Peyer's patch (tissue), 4 donors: ENCODE results near the gene DDI2. TPM values are rescaled to one million over a fixed set of nuclear protein-coding genes. Genes with fewer than 3 reads are reported as not detected.
"Not testable (repeated sequence)": the region's sequence is repeated elsewhere in the genome, so short reads cannot be mapped to it uniquely, and the experiment has no call there.

Source experiments
- DNase-seq, 3 donors: peaks; one replicate each; pipeline ENCODE4 v3.0.0-alpha.2; 2017 to 2019
- H3K27ac ChIP-seq, 4 donors: fragments of 200-600 bp; sonication (generic); one replicate each; pipeline ENCODE4 v1.5.1; 2016 to 2019
- H3K27me3 ChIP-seq, 2 donors: fragments of 200-600 bp; sonication (generic); one replicate each; pipeline ENCODE4 v1.5.1; 2019
- H3K36me3 ChIP-seq, 3 donors: fragments of 200-600 bp; sonication (generic); one replicate each; pipeline ENCODE4 v1.5.1; 2016 to 2019
- H3K4me1 ChIP-seq, 4 donors: fragments of 200-600 bp; sonication (generic); one replicate each; pipeline ENCODE4 v1.5.1; 2016 to 2019
- H3K4me3 ChIP-seq, 4 donors: fragments of 200-600 bp; sonication (generic); 1 replicate in 3 of 4; 2 replicates in 1 of 4; pipeline ENCODE4 v1.5.1; 2016 to 2019; ENCODE audit warnings: mild to moderate bottlenecking in 1 of 4
- H3K9me3 ChIP-seq, 4 donors: fragments of 200-600 bp; sonication (generic); one replicate each; pipeline ENCODE4 v1.5.1; 2016 to 2019; ENCODE audit warnings: mild to moderate bottlenecking in 1 of 4
- CTCF ChIP-seq, 6 experiments: fragments of 450-650 bp in 4 of 6; fragments of 200-600 bp in 2 of 6; sonication (generic) in 1 of 6; IDR thresholded peaks; one replicate each; pipeline ENCODE4 v1.5.1; 2017 to 2019; ENCODE audit warnings: antibody characterized with exemption in 6 of 6, mild to moderate bottlenecking in 3 of 6, moderate library complexity in 1 of 6
- POLR2A ChIP-seq, 2 donors: fragments of 450-650 bp; IDR thresholded peaks; one replicate each; pipeline ENCODE4 v1.5.1; 2017; ENCODE audit warnings: antibody characterized with exemption in 2 of 2, mild to moderate bottlenecking in 2 of 2, moderate library complexity in 2 of 2
- total RNA-seq, 4 donors: library from RNA; depleted of rRNA; stranded (reverse); fragments of >200 nt; gene quantifications; one replicate each; pipeline ENCODE4 v1.1.0, GENCODE V29; 2016

The DDI2 gene
- total RNA-seq, 4 donors from 2014 or later = 56.0 to 97.1 (median 68.5) TPM

DNA sequence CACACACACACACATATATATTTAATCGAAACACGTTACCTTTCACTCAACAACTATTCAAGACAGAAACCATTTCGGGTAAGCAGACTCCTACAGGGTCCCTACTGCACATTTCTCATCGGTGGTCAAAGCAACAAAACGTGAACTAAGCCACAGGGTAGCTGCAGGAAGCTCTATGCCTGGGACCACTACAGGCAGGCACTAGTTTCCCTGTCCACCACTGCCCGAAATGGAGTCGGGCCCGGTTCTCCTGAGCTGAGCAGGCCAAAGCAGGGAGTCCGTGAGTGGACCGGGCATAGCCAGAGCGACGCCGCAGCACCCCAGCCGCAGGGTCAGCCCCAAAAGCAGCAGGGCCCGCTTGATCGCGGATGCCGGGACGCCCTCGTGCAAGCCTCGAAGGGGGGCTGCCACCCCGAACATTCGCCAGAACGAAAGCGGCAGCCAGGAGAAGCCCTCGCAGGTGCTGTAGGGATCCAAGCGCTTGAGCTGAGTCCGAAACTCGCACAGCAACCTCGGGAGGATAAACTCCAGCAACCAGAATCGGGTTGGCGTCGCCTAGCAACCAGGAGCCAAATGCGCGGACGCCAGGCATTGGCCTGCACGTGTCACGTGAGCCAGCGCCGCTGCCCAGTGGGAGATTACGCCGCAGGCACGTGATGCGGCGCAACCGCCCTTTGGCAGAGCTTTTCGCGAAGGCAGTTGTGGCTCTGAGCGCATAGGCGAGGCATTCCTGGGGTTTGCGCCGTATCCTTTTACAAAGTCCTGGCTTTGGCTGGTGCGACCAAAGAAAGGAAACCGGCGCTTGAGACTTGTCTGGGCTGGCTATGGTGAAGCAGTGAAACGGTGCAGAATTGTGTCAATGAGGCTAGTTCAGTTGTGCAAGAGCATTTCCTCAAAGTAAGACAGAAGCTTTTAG, 13.9 kb upstream of the DDI2 start:
- Histone ChIP-seq H3K4me3 (peak overlapping the region; percentile 51 to 93 (median 70)), H3K27me3 (no peaks in the 10 kb centered on the region), H3K27ac (peak overlapping the region; percentile 50 to 84 (median 72)), H3K4me1 (peaks cover 0 to 10% (median 0%) of the 10 kb centered on the region in 4 donors), H3K36me3 (no peaks in the 10 kb centered on the region), H3K9me3 (no peaks in the 10 kb centered on the region)
- DNase-seq = peak; percentile 97 to 98 (median 98)
- TF ChIP-seq POLR2A (IDR thresholded peaks at IDR 0.05) = peak in 1 of 2 donors; percentile 73
- no peak for TF ChIP-seq CTCF (IDR thresholded peaks at IDR 0.05)

DNA sequence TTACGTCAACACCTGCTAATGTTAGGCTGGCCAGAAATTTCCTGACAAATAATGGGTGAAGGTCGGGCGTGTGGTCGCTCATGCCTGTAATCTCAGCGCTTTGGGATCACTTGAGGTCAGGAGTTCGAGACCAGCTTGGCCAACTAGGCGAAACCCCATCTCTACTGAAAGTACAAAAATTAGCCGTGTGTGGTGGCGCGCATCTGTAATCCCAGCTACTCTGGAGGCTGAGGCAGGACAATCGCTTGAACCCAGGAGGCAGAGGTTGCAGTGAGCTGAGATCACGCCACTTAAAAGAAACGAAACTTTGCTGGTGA, 13.3 kb upstream of the DDI2 start:
- H3K36me3 ChIP-seq = not testable (repeated sequence)
- H3K4me3 ChIP-seq = peak overlapping the region; percentile 51 to 93 (median 70)

GRCh38 chr1:15604400-15604799, 12.9 kb upstream of the DDI2 start:
- H3K4me3 ChIP-seq, H3K27ac ChIP-seq: not testable (repeated sequence)

More for the DNA sequence above, 13.3 kb upstream of the DDI2 start:
- Histone ChIP-seq H3K4me1 (peaks cover 0 to 10% (median 0%) of the 10 kb centered on the region in 4 donors), H3K27ac (peak overlapping the region; percentile 50 to 84 (median 72))
- not testable (repeated sequence) for H3K27me3 ChIP-seq, H3K9me3 ChIP-seq, DNase-seq
- TF ChIP-seq POLR2A (IDR thresholded peaks at IDR 0.05) = peak in 1 of 2 donors; percentile 6

DNA sequence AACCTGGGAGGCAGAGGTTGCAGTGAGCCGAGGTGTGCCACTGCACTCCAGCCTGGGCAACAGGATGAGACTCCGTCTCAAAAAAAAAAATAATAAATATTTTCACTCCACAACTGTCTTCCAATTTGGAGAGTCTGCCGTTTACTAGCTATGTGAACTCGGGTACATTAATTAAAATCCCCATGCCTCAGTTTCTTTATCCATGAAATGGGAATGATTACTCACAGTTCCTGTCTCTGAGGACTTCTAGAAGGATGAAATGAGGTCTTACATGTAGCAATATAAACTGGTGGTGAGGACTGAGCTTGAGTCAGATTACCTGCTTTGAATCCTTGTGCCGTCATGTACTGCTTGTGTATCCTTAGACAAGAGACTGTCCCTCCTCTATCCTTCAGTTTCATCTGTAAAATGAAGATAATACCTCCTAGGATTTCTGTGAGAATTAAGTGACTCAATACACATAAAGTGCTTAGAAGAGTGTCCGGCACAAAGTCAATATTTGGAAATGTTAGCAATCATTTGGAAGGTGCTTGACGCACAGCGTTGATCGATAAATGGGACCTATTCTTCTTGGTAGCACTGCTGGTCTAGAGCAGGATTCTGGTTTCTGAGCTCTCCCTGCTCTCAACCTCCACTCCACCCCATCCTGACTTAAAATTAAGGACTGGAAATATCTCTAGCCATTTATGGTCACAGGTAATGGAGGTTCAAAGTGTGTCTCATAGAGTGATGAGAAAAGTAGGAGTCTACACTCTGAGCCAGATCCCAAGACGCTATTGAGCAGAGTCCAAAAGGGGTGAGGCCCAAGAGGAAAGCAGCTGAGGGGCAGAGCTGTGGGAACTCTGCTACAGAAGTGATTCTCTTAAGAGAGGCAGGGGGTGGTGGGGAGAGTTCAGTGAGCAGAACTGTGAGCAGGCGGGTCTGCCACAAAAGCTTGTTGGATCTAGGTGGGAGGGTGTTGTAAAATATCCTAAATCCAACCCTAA, 11.6 kb upstream of the DDI2 start:
- Histone ChIP-seq H3K27ac (peak overlapping the region in 1 of 4 donors; percentile 39), H3K36me3 (no peaks in the 10 kb centered on the region), H3K4me1 (peaks cover 0 to 10% (median 0%) of the 10 kb centered on the region in 4 donors), H3K9me3 (no peaks in the 10 kb centered on the region), H3K27me3 (no peaks in the 10 kb centered on the region), H3K4me3 (no peak overlapping the region)
- TF ChIP-seq POLR2A (IDR thresholded peaks at IDR 0.05) (no peak), CTCF (IDR thresholded peaks at IDR 0.05) (no peak)
- no peak for DNase-seq

More at GRCh38 chr1:15604400-15604799, 12.9 kb upstream of the DDI2 start:
- not testable (repeated sequence) for H3K27me3 ChIP-seq, DNase-seq, H3K9me3 ChIP-seq, H3K36me3 ChIP-seq
- H3K4me1 ChIP-seq = peaks cover 0 to 10% (median 0%) of the 10 kb centered on the region in 4 donors

DNA sequence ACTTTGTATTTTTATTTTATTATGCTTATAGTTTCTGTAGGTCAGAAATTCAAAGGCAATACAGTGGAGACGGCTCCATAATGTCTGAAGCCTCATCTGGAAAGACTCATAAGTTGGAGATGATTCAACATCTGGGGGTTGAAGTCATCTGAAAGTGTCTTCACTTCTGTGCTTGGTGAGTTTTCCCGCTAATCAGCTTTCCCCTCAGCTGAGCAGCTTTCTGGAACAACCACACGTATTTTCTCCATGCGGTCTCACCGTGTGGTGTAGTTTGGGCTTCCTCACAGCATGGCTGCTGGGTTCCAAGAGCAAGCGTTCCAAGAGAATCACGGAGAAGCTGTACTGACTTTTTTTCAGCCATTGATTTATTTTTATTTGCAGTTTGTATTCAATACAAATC, 7.6 kb upstream of the DDI2 start:
- Histone ChIP-seq H3K36me3 (no peaks in the 10 kb centered on the region), H3K4me3 (no peak overlapping the region), H3K27me3 (no peaks in the 10 kb centered on the region), H3K4me1 (no peaks in the 10 kb centered on the region), H3K9me3 (no peaks in the 10 kb centered on the region), H3K27ac (no peak overlapping the region)
- DNase-seq = no peak
- no peak for TF ChIP-seq POLR2A (IDR thresholded peaks at IDR 0.05)
- TF ChIP-seq CTCF (IDR thresholded peaks at IDR 0.05) = no peak

DNA sequence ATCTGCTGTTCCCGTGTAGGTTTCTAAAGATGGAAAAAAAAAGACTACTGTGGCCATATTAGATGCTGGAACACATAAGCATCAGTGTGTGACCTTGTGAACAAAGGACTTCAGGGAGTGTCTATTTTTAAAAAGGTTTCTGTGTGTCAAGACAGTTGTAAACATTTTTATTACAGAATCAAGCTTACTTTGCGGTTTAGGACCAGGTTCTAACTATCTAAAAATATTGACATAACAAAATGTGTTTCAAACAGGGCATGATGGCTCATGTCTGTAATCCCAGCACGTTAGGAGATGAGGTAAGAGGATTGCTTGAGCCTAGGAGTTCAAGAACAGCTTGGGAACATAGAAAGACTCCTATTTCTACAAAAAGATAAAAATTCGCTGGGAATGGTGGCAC, 7.1 kb upstream of the DDI2 start:
- no peaks in the 10 kb centered on the region for H3K36me3 ChIP-seq
- H3K27ac ChIP-seq = no peak overlapping the region
- no peak overlapping the region for H3K4me3 ChIP-seq
- H3K27me3 ChIP-seq = no peaks in the 10 kb centered on the region
- no peak for TF ChIP-seq POLR2A (IDR thresholded peaks at IDR 0.05)
- TF ChIP-seq CTCF (IDR thresholded peaks at IDR 0.05) = no peak
- DNase-seq = no peak
- H3K9me3 ChIP-seq = no peaks in the 10 kb centered on the region
- no peaks in the 10 kb centered on the region for H3K4me1 ChIP-seq
